HUDEP-2 (cell line): ENCODE results near the gene C11orf42.

Experiments used
- DNase-seq, 76 experiments: peaks; one replicate each; lab custom pipeline; 2025; ENCODE audit not compliant: unreplicated experiment in 76 of 76; lab: John Stamatoyannopoulos, UW

C11orf42 gene

GRCh38 chr11:6251990-6252473 is 46.7 kb downstream of the C11orf42 start:
- peak in 73 of 76 experiments; percentile 16 to 84 (median 63) for DNase-seq

GRCh38 chr11:6253197-6253596 is 47.8 kb downstream of the C11orf42 start:
- no peak for DNase-seq

- no peak for DNase-seq
Observed at GRCh38 chr11:6258141-6258540, 52.8 kb downstream of the C11orf42 start.

- DNase-seq, result no peak
Observed at GRCh38 chr11:6258571-6259081, 53.3 kb downstream of the C11orf42 start.

- no peak for DNase-seq
Observed at GRCh38 chr11:6260207-6260726, 54.9 kb downstream of the C11orf42 start.
